ENCODE results near the gene PPM1M. TPM values are rescaled to one million over a fixed set of nuclear protein-coding genes. Genes with fewer than 3 reads are reported as not detected.

The PPM1M gene
- total and polyA plus RNA-seq, 12 donors, result 5.2 to 17.6 (median 7.9) TPM

GRCh38 chr3:52221563-52222318 lies 23.8 kb upstream of the PPM1M start:
- intact Hi-C loops (cut with DNase I), result loop anchor here in 7 of 10 donors (2.0 to 5.0 kb wide), 3 partner anchors 116 to 121 kb away; no protein-coding TSS in a partner anchor
- H3K9me3 ChIP-seq, result no peaks in the 10 kb centered on the region
- DNase-seq, result peak in 1 of 2 donors; percentile 18
- H3K27me3 ChIP-seq, result no peaks in the 10 kb centered on the region
- H3K27ac ChIP-seq, result no peak overlapping the region
- peaks cover 11 to 65% (median 50%) of the 10 kb centered on the region in 9 donors for H3K4me1 ChIP-seq
- ATAC-seq, result no peak
- TF ChIP-seq CTCF (IDR thresholded peaks at IDR 0.05), result no peak
- no peaks in the 10 kb centered on the region for H3K36me3 ChIP-seq
- 80 to 88% methylated on average over 34 of the region's 34 CpGs for WGBS, 2 donors
- peak overlapping the region in 1 of 10 donors; percentile 9 for H3K4me3 ChIP-seq

GRCh38 chr3:52222319-52223221 lies 23.0 kb upstream of the PPM1M start:
- no peak for TF ChIP-seq CTCF (IDR thresholded peaks at IDR 0.05)
- Histone ChIP-seq H3K27me3 (no peaks in the 10 kb centered on the region), H3K4me1 (peaks cover 10 to 56% (median 42%) of the 10 kb centered on the region in 9 donors), H3K27ac (no peak overlapping the region), H3K36me3 (peaks cover 0 to 8% (median 0%) of the 10 kb centered on the region in 9 donors), H3K4me3 (peak overlapping the region in 1 of 10 donors; percentile 9), H3K9me3 (no peaks in the 10 kb centered on the region)
- no peak for ATAC-seq
- intact Hi-C loops (cut with DNase I), result loop anchor here in 6 of 10 donors (5.0 kb wide), 2 partner anchors 115 to 120 kb away; no protein-coding TSS in a partner anchor
- 90 to 93% methylated on average over 41 of the region's 41 CpGs for WGBS, 2 donors
- peak in 1 of 2 donors; percentile 3 for DNase-seq

GRCh38 chr3:52223449-52224408 lies 21.8 kb upstream of the PPM1M start:
- no peak for TF ChIP-seq CTCF (IDR thresholded peaks at IDR 0.05)
- Histone ChIP-seq H3K4me1 (peaks cover 6 to 45% (median 30%) of the 10 kb centered on the region in 9 donors), H3K27ac (no peak overlapping the region), H3K36me3 (peaks cover 0 to 20% (median 11%) of the 10 kb centered on the region in 9 donors), H3K4me3 (no peak overlapping the region), H3K27me3 (no peaks in the 10 kb centered on the region), H3K9me3 (no peaks in the 10 kb centered on the region)
- intact Hi-C loops (cut with DNase I), result loop anchor here in 6 of 10 donors (5.0 kb wide), 2 partner anchors 114 to 119 kb away; no protein-coding TSS in a partner anchor
- ATAC-seq (no peak), DNase-seq (peak in 1 of 2 donors; percentile 3)
- 95% methylated on average over 32 of the region's 32 CpGs for WGBS, 2 donors
